Epidermal melanocyte (primary cell): ENCODE results near the gene LMF1.
"Not testable (repeated sequence)": the region's sequence is repeated elsewhere in the genome, so short reads cannot be mapped to it uniquely, and the experiment has no call there.

ENCODE experiments used
- DNase-seq: peaks from one replicate; pipeline ENCODE4 v3.0.0; 2011; ENCODE audit warnings: low spot score; ENCODE audit not compliant: insufficient read length

LMF1 gene

DNA sequence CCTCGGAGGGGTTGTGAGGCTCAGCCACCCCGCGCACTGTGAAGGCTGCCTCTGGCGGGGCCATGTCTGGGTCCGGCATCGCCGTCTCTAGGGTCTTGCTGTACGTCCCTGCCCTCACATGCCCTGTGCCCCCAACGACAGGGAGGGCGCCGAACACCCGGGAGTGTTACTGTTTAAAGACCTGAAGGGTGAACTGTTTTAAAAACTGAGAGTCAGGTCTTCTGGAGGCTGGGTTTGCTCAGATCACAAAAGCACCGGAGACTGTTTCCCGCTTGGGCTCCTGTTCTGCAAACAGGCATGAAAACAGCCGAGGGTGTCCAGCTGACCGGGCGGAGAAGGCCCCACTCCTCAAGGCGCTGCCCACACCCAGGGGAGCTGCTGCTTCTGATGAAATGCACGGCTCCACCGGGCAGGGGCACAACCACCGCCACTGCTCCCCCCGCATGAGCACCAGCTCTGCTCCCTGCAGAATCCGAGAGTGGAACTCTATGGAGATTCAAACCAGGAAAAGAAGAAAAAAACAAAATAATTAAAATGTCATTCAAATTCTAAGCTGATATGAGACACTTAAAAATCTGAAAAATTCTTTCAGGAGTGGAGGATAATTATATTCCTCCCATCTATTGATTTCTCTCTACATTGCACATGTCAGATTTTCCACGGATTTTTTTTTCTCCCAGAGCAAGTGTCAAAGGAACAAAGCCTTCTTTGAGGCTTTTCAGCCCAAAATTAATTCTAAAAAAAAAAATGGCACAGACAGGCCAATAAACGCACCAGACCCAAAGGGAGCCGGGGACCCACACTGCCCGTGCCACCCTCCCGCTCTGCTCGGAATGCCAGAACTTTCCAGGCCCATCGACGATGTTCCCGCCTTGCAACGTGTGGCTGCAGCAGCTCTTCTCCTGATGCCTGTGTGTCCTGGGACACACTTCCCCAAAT is 74.3 kb downstream of the LMF1 start:
- DNase-seq, result no peak

DNA sequence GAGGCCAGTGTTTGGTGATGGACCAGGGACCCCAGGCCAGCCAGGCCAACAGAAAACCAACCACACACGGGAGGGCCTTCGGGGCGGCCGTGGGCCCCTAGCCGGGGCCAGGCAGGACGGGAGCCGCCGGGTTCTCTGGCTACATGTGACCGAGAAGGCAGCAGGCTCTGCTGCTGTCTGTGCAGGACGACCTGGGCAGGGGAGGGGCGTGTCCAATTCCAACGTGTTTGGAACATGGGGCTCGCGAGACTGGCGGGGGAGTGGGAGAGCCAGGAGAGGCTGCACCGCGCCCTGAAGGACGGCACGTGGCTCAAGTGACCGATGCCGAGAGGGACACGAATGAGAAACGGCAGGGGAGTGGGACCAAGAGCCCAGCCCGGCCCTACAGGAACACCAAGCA is 75.4 kb downstream of the LMF1 start:
- no peak for DNase-seq

DNA sequence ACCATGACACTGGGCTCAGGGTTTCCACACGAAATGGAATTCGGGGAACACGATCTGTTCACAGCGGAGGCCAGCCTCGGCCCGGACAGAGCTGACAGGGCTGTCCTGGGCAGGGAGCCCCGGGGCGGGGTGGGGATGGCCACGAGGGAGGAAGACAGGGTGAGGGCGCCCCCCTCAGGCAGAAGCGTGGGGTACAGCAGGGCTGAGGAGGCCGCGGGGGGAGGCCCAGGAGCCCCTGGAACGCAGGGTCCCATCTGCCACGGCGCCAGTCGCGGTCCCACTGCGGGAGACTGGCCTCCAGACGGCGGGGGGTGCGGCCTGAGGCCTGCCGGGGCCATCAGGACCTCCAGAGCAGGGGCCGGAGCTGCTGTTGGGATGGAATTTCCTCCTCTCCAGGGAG is 75.9 kb downstream of the LMF1 start:
- DNase-seq, result no peak

DNA sequence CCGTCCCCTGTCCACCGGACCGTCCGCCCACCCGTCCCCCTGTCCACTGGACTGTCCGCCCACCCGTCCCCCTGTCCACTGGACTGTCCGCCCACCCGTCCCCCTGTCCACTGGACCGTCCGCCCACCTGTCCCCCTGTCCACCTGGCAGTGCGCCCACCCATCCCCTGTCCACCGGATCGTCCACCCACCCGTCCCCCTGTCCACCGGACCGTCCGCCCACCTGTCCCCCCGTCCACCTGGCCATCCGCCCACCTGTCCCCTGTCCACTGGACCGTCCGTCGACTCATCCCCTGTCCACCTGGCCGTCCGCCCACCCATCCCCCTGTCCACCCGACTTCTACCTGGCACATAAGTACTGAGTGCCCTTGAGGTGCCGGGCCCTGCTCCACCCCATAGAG is 76.6 kb downstream of the LMF1 start:
- no peak for DNase-seq

GRCh38 chr16:893360-893759 is 77.4 kb downstream of the LMF1 start:
- DNase-seq, result no peak

DNA sequence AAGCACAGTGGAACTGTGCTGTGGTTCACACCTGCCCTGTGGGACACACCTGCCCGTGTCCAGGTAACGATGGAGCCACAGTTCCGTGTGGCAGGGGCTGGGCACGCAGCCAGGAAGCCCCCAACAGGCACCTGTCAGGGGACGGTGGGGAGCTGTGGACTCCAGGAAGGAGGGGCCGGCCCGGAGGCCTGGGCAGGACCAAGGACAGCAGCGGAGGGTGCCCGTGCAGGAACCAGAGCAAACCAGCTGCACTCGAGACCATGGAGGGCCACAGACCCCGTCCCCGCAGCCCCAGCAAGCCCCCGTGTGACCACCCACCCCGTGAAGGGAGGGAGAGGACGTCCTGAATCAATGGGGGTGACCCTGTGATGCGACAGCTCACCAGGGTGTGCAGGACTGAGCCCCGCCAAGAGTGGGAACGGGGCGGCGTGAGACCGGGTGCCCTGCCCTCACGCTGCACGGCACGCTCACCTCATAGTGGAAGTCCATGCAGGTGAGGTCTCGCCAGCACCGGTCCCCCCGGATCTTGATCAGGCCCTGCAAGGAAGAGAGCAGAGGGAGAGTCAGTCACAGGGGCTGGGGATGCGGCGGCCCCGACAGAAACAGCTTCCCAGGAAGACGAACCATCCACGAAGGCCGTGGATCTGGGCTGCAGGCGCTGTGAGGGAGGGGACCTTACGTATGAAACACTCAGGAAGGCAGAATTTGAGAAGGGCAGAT is 78.1 kb downstream of the LMF1 start:
- no peak for DNase-seq

- DNase-seq, result no peak
These were observed 78.8 kb downstream of the LMF1 start for GRCh38 chr16:892006-892405.

- DNase-seq, result no peak
These were observed 79.4 kb downstream of the LMF1 start for GRCh38 chr16:891353-891740.

DNA sequence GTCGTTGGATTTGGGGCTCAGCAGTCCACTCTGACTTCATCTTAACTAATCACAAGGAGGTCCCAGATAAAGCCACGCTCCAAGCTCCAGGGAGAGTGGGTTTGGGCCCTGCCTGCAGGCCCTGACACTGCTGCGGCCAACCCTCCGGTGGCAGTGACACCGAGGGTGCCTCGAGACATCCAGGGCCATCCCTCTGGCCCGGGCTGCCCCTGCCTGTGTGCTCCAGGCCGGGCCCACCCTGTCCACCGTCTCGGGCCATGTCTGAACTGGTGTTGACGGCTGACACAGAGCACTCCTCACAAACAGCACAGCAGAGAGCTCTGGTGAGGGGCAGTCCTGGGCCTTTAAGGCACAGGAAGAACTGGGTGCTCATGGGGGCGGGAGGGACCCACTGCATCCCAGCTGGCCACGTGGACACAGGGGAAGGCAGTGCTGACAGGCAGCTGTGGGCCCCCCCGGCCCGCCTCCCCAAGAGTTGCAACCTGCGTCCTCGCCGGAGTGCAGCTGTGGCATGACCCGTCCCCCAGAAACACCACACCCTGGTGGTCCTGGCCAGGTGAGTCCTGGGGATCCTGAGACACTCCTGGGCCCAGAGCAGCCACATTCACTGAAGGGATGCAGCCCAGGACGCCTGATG is 80.0 kb downstream of the LMF1 start:
- DNase-seq, result no peak

GRCh38 chr16:890217-890616 is 80.6 kb downstream of the LMF1 start:
- no peak for DNase-seq

DNA sequence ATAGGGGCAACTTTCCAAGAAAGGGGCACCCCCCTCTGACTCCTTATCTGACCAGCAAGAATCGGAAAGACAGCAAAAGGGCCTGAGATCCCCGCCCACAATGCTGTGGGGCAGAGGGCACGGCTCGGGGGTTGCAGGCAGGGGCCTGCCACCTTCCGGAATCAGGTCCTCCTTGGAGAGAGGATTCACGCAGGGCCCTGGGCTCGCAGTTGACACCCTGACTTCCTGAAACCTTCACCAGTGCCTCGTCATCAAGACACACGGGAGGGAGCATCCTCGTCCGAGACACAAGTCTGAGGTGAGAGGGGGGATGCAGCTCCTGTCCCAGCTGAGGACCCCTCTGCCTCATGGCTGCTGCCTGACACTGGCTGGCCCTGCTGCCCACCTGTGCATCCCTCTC is 81.2 kb downstream of the LMF1 start:
- DNase-seq, result no peak

DNA sequence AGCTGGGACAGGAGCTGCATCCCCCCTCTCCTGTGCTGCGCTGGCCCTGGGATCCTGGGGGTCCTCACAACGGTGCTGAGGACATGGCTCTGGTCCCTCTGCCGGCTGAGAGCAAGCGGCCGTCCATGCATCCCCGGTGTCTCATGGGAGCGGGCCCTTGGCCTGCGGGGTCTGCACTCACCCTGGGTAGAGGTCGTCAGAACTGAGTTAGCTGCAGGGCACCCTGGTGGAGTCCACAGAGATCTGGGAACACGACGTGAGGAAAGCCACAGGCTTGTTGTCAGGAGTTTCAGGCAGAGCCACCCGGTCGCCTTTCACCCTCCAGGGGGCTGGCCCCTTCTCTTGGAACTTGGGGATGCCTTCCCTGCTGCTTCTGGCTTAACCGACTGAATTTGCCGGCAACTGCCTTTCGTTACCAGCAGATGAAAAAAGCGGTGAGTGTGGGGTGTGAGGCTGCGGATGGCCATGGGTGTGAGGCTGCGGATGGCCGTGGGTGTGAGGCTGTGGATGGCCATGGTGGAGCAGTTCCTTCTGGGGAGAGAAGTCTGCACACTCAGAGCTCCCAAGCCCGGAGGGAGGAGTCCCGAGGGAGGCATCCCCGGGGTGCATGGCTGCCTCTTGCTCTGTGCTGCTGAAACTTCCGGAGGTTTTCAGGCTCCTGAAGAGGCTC is 81.7 kb downstream of the LMF1 start:
- DNase-seq, result no peak

- not testable (repeated sequence) for DNase-seq
These were observed 82.3 kb downstream of the LMF1 start for GRCh38 chr16:888456-888855.

DNA sequence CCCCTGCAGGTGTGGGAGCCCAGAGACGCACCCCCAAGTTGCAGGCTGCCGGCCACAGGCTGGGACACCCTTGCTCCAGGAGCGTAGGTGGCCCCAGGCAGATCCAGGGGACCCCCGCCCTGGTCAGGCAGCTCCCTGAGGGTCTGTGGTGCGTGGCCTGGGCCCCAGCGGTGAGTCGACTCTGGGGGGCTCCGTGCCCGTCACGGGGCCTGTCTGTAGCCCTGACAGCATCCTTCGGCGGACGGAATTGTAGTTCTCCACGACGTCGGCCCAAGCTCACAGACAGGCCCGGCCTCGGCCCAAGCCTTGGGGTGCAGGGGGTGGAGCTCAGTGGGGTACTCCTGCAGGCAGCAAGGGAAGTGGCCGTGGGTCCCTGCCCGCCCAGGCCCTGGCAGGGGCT is 82.9 kb downstream of the LMF1 start:
- no peak for DNase-seq

- DNase-seq, result no peak
These were observed 83.7 kb downstream of the LMF1 start for GRCh38 chr16:886802-887731.

DNA sequence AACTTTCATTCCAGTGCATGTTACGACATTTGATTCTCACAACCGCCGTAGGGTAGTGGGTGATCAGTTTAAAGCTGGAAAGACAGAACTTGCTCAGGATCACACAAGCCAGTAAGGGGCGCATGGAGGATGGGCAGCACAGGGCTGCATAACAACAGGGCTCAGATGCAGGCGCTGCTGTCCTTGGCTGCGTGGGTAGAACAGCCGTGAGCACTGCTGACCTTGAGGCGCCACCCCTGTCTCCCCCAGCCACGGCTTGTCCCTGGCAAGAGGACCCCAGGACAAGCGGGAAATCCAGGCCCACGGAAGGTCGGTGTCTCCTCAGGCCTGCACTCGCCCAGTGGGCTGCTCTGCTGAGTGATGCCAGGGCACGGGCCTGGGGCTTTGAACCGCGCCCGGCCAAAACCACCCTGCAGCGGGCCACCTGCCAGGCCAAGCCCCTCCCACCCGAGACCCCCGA is 84.7 kb downstream of the LMF1 start:
- DNase-seq, result no peak

DNA sequence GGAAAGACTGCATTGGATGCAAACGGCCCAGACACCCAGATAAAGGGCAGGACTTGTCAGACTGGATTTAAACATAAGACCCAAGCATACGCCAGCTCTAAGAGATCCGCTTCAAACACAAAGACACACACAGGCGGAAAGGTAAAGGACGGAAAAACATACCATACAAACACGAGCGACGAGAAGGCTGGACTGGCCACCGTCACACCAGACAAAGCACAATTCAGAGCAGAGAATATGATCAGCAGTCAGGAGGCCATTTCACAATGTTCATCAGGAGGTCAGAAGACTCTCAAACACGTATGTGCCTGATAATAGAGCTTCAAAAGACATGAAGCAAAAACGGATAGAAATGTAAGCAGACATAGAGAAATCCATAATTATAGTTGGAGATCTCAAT is 85.4 kb downstream of the LMF1 start:
- no peak for DNase-seq

DNA sequence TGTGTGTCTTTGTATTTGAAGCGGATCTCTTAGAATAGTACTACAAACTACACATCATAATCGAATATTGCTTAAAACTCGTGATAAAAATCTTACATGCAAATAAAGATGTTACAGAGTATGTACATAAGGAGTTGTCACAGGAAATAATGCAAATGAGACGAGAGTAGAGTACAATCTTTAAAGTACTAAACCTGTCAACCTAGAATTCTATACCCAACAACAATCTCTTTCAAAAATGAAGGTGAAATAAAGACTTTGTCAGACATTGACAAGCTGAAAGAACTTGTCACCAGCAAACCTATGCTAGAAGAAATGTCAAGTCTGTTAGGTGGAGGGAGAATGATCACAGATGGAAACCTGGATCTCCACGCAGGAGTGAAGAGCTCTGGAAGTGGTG is 86.6 kb downstream of the LMF1 start:
- DNase-seq, result no peak

GRCh38 chr16:883781-884180 is 87.0 kb downstream of the LMF1 start:
- no peak for DNase-seq

DNA sequence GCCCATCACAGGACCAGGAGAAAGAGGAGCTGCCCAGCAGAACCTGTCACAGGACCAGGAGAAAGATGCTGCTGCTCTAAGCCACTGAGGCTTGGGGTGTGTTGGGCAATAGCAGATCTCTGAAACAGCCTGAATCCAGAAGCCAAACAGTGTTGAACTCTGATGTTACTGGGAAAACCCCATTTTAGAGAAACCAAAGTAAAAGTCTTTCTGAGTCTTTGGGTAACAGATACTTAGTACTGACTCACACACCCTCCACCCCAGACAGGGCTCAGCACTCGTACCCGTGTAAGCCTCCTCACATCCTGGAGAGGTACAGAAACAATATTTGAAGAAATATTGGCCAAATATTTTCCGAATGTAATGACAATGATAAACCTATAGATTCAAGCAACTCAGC is 87.4 kb downstream of the LMF1 start:
- no peak for DNase-seq

- DNase-seq, result not testable (repeated sequence)
These were observed 88.1 kb downstream of the LMF1 start for GRCh38 chr16:882671-883070.
